Measurements from ENCODE around the gene PDE6G.

DNA sequence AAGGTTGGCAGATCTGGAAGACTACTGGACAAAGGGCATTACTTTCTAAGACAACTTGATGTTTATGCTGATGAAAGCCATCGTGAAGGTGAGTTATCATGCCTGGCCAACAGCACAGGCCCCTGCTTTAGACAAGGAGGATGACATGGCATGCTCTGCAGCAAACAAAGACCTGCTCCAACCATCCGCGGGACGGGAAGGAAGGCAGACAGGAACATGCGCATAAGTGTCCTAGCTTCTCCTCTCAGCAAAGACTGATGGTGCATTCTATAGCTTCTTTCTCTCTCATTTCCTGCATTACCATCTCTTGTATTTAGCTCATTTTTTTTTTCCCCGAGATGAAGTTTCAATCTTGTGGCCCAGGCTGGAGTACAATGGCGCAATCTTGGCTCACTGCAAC is 24.9 kb downstream of the PDE6G start:
- TF ChIP-seq POLR2AphosphoS5 (IDR thresholded peaks at IDR 0.05; ENCODE audit: insufficient read depth in 1 of 2, low read depth in 1 of 2) = no peak
- TF ChIP-seq, protein P1, sequence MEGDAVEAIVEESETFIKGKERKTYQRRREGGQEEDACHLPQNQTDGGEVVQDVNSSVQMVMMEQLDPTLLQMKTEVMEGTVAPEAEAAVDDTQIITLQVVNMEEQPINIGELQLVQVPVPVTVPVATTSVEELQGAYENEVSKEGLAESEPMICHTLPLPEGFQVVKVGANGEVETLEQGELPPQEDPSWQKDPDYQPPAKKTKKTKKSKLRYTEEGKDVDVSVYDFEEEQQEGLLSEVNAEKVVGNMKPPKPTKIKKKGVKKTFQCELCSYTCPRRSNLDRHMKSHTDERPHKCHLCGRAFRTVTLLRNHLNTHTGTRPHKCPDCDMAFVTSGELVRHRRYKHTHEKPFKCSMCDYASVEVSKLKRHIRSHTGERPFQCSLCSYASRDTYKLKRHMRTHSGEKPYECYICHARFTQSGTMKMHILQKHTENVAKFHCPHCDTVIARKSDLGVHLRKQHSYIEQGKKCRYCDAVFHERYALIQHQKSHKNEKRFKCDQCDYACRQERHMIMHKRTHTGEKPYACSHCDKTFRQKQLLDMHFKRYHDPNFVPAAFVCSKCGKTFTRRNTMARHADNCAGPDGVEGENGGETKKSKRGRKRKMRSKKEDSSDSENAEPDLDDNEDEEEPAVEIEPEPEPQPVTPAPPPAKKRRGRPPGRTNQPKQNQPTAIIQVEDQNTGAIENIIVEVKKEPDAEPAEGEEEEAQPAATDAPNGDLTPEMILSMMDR (IDR thresholded peaks at IDR 0.05) = no peak
